Prostate gland (tissue), 2 donors: ENCODE data around the gene GRAP2.

Source experiments
- POLR2A ChIP-seq: fragments of 450-650 bp; IDR thresholded peaks from one replicate; pipeline ENCODE4 v1.6.1; 2016; ENCODE audit warnings: antibody characterized with exemption, mild to moderate bottlenecking
- TF ChIP-seq, protein P1 (sequence below), 4 experiments: fragments of 200-600 bp in 2 of 4; fragments of 450-650 bp in 2 of 4; sonication (generic) in 2 of 4; IDR thresholded peaks; 1 replicate in 3 of 4; 2 replicates in 1 of 4; pipeline ENCODE4 v1.5.1; 2016 to 2019; ENCODE audit warnings: antibody characterized with exemption in 4 of 4, mild to moderate bottlenecking in 2 of 4, moderate library complexity in 2 of 4

GRCh38 chr22:39996732-39997131 lies 95.8 kb downstream of the GRAP2 start:
- TF ChIP-seq, protein P1, sequence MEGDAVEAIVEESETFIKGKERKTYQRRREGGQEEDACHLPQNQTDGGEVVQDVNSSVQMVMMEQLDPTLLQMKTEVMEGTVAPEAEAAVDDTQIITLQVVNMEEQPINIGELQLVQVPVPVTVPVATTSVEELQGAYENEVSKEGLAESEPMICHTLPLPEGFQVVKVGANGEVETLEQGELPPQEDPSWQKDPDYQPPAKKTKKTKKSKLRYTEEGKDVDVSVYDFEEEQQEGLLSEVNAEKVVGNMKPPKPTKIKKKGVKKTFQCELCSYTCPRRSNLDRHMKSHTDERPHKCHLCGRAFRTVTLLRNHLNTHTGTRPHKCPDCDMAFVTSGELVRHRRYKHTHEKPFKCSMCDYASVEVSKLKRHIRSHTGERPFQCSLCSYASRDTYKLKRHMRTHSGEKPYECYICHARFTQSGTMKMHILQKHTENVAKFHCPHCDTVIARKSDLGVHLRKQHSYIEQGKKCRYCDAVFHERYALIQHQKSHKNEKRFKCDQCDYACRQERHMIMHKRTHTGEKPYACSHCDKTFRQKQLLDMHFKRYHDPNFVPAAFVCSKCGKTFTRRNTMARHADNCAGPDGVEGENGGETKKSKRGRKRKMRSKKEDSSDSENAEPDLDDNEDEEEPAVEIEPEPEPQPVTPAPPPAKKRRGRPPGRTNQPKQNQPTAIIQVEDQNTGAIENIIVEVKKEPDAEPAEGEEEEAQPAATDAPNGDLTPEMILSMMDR (IDR thresholded peaks at IDR 0.05): no peak
- TF ChIP-seq POLR2A: no peak
